ENCODE results near the gene EP300. TPM values are rescaled to one million over a fixed set of nuclear protein-coding genes. Genes with fewer than 3 reads are reported as not detected.

The EP300 gene
- total and polyA plus RNA-seq, 2 of the 8 experiments (the other 6 are each of a cell fraction or from before 2014, with no cell fraction given): 39.5 to 109 TPM

DNA sequence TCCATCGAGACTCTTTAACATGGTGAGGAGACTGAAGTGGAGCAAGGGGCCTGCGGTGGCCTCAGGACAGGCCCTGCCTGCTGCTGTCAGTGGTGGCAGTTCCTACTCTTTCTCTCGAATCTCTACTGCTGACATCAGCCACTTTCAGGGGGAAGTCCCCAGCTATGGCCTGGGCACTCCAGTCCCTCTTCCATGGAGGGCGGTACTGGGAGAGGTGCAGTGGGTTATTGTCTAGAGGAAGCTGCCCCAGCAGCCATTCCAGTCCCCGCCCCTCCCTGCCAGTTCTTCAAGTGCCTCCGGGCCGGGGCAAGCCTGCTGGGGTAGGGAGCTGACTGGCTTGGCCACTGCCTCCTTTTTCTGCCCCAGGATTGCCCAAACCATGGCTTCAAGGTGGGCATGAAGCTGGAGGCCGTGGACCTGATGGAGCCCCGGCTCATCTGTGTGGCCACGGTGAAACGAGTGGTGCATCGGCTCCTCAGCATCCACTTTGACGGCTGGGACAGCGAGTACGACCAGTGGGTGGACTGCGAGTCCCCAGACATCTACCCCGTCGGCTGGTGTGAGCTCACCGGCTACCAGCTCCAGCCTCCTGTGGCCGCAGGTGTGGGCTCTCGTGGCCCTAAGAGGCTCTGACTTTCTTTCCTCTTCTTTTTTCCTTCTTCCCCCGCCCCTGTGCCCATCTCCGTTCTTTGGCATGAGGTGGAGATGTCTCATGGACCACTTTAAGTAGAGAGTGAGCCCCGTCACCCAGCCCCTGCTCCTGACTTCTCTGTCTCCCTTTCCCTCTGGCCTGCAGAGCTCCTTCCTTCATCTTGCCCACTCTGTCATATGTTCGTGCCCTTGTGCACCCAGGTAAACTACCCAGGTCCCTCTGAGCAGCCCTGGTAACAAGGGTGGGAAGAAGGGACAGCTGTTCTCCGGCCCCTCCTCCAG, 134.6 kb downstream of the EP300 start (continued):
- TF ChIP-seq, protein P1, sequence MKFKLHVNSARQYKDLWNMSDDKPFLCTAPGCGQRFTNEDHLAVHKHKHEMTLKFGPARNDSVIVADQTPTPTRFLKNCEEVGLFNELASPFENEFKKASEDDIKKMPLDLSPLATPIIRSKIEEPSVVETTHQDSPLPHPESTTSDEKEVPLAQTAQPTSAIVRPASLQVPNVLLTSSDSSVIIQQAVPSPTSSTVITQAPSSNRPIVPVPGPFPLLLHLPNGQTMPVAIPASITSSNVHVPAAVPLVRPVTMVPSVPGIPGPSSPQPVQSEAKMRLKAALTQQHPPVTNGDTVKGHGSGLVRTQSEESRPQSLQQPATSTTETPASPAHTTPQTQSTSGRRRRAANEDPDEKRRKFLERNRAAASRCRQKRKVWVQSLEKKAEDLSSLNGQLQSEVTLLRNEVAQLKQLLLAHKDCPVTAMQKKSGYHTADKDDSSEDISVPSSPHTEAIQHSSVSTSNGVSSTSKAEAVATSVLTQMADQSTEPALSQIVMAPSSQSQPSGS (IDR thresholded peaks at IDR 0.05; ENCODE audit: low read length): no peak
- TF ChIP-seq SRF (IDR thresholded peaks at IDR 0.05; ENCODE audit: low read depth, low read length): no peak
- no peak for TF ChIP-seq TBP (IDR thresholded peaks at IDR 0.05; ENCODE audit: low read depth, low read length)
- TF ChIP-seq SIRT6 (IDR thresholded peaks at IDR 0.05; ENCODE audit: low read length): no peak
- no peak for TF ChIP-seq SAP30 (IDR thresholded peaks at IDR 0.05; ENCODE audit: insufficient read depth, insufficient replicate concordance, low read length)
- TF ChIP-seq CHD1 (IDR thresholded peaks at IDR 0.05; ENCODE audit: low read depth, low read length): no peak
- TF ChIP-seq, protein P2, sequence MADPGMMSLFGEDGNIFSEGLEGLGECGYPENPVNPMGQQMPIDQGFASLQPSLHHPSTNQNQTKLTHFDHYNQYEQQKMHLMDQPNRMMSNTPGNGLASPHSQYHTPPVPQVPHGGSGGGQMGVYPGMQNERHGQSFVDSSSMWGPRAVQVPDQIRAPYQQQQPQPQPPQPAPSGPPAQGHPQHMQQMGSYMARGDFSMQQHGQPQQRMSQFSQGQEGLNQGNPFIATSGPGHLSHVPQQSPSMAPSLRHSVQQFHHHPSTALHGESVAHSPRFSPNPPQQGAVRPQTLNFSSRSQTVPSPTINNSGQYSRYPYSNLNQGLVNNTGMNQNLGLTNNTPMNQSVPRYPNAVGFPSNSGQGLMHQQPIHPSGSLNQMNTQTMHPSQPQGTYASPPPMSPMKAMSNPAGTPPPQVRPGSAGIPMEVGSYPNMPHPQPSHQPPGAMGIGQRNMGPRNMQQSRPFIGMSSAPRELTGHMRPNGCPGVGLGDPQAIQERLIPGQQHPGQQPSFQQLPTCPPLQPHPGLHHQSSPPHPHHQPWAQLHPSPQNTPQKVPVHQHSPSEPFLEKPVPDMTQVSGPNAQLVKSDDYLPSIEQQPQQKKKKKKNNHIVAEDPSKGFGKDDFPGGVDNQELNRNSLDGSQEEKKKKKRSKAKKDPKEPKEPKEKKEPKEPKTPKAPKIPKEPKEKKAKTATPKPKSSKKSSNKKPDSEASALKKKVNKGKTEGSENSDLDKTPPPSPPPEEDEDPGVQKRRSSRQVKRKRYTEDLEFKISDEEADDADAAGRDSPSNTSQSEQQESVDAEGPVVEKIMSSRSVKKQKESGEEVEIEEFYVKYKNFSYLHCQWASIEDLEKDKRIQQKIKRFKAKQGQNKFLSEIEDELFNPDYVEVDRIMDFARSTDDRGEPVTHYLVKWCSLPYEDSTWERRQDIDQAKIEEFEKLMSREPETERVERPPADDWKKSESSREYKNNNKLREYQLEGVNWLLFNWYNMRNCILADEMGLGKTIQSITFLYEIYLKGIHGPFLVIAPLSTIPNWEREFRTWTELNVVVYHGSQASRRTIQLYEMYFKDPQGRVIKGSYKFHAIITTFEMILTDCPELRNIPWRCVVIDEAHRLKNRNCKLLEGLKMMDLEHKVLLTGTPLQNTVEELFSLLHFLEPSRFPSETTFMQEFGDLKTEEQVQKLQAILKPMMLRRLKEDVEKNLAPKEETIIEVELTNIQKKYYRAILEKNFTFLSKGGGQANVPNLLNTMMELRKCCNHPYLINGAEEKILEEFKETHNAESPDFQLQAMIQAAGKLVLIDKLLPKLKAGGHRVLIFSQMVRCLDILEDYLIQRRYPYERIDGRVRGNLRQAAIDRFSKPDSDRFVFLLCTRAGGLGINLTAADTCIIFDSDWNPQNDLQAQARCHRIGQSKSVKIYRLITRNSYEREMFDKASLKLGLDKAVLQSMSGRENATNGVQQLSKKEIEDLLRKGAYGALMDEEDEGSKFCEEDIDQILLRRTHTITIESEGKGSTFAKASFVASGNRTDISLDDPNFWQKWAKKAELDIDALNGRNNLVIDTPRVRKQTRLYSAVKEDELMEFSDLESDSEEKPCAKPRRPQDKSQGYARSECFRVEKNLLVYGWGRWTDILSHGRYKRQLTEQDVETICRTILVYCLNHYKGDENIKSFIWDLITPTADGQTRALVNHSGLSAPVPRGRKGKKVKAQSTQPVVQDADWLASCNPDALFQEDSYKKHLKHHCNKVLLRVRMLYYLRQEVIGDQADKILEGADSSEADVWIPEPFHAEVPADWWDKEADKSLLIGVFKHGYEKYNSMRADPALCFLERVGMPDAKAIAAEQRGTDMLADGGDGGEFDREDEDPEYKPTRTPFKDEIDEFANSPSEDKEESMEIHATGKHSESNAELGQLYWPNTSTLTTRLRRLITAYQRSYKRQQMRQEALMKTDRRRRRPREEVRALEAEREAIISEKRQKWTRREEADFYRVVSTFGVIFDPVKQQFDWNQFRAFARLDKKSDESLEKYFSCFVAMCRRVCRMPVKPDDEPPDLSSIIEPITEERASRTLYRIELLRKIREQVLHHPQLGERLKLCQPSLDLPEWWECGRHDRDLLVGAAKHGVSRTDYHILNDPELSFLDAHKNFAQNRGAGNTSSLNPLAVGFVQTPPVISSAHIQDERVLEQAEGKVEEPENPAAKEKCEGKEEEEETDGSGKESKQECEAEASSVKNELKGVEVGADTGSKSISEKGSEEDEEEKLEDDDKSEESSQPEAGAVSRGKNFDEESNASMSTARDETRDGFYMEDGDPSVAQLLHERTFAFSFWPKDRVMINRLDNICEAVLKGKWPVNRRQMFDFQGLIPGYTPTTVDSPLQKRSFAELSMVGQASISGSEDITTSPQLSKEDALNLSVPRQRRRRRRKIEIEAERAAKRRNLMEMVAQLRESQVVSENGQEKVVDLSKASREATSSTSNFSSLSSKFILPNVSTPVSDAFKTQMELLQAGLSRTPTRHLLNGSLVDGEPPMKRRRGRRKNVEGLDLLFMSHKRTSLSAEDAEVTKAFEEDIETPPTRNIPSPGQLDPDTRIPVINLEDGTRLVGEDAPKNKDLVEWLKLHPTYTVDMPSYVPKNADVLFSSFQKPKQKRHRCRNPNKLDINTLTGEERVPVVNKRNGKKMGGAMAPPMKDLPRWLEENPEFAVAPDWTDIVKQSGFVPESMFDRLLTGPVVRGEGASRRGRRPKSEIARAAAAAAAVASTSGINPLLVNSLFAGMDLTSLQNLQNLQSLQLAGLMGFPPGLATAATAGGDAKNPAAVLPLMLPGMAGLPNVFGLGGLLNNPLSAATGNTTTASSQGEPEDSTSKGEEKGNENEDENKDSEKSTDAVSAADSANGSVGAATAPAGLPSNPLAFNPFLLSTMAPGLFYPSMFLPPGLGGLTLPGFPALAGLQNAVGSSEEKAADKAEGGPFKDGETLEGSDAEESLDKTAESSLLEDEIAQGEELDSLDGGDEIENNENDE (IDR thresholded peaks at IDR 0.05; ENCODE audit: insufficient replicate concordance, low read length): no peak
- no peak for TF ChIP-seq SP2 (IDR thresholded peaks at IDR 0.05; ENCODE audit: low read length)
